Body of pancreas (tissue), 4 donors: Measurements from ENCODE around the gene APOL1.

Experiments
- POLR2A ChIP-seq, 3 donors: fragments of 450-650 bp; IDR thresholded peaks; one replicate each; pipeline ENCODE4 v1.6.1; 2016; ENCODE audit warnings: antibody characterized with exemption in 3 of 3, mild to moderate bottlenecking in 2 of 3
- TF ChIP-seq, protein P1 (sequence below), 7 experiments: fragments of 450-650 bp in 4 of 7; fragments of 200-600 bp in 3 of 7; sonication (generic) in 3 of 7; IDR thresholded peaks; one replicate each; pipeline ENCODE4 v1.5.1; 2016 to 2019; ENCODE audit warnings: antibody characterized with exemption in 7 of 7

GRCh38 chr22:36299911-36300310, 47.0 kb downstream of the APOL1 start:
- TF ChIP-seq, protein P1, sequence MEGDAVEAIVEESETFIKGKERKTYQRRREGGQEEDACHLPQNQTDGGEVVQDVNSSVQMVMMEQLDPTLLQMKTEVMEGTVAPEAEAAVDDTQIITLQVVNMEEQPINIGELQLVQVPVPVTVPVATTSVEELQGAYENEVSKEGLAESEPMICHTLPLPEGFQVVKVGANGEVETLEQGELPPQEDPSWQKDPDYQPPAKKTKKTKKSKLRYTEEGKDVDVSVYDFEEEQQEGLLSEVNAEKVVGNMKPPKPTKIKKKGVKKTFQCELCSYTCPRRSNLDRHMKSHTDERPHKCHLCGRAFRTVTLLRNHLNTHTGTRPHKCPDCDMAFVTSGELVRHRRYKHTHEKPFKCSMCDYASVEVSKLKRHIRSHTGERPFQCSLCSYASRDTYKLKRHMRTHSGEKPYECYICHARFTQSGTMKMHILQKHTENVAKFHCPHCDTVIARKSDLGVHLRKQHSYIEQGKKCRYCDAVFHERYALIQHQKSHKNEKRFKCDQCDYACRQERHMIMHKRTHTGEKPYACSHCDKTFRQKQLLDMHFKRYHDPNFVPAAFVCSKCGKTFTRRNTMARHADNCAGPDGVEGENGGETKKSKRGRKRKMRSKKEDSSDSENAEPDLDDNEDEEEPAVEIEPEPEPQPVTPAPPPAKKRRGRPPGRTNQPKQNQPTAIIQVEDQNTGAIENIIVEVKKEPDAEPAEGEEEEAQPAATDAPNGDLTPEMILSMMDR (IDR thresholded peaks at IDR 0.05) = no peak
- no peak for TF ChIP-seq POLR2A (IDR thresholded peaks at IDR 0.05)
